GM18951 (cell line): ENCODE data around the gene SPOUT1.
"Not testable (repeated sequence)": the region's sequence is repeated elsewhere in the genome, so short reads cannot be mapped to it uniquely, and the experiment has no call there.

Source experiments
- POLR2A ChIP-seq: IDR thresholded peaks from 4 replicates; pipeline ENCODE4 v1.6.1; 2011; ENCODE audit warnings: mild to moderate bottlenecking; ENCODE audit not compliant: insufficient read length, insufficient read depth; ENCODE audit errors: extremely low read depth
- in situ Hi-C: fragments of 300-500 bp; cut with MboI; formaldehyde crosslinking; loops from one replicate; pipeline ENCODE4 v1.12.0; 2022; ENCODE audit warnings: low sequenced_read_pairs, mixed read lengths, inconsistent platforms; ENCODE audit not compliant: unreplicated experiment

SPOUT1 gene

DNA sequence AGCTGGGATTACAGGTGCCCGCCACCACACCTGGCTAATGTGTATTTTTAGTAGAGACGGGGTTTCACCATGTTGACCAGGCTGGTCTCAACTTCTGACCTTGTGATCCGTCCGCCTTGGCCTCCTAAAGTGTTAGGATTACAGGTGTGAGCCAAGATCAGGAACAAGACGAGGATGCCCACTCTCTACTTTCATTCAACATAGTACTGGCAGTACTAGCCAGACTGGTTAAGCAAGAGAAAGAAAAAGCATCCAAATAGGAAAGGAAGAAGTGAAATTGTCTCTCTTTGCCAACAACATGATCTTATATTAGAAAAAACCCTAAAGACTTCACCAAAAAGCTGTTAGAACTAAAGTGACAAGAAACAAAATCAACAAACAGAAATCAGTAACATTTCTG is 18.7 kb downstream of the SPOUT1 start:
- TF ChIP-seq POLR2A: no peak
- in situ Hi-C loops: no loop called here

DNA sequence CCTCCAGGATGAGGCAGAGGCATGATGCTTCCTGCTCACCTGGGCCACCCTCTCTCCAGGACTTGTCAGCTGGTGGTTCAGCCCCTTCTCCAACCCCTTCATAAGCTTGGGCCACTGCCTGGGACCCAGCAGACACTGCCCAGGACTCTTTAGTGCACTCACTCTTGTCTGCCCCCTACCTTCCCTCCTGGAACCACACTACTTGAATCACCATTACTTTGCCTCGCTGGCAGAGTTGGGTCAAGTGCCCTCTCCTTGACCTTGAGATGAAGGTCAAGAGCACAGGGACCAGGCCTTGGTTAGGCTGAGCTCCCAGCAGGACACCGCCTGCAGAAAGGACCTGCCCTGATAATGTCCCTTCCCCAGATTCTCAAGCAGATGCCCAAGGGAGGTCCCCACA is 19.8 kb downstream of the SPOUT1 start:
- in situ Hi-C loops: no loop called here
- no peak for TF ChIP-seq POLR2A

DNA sequence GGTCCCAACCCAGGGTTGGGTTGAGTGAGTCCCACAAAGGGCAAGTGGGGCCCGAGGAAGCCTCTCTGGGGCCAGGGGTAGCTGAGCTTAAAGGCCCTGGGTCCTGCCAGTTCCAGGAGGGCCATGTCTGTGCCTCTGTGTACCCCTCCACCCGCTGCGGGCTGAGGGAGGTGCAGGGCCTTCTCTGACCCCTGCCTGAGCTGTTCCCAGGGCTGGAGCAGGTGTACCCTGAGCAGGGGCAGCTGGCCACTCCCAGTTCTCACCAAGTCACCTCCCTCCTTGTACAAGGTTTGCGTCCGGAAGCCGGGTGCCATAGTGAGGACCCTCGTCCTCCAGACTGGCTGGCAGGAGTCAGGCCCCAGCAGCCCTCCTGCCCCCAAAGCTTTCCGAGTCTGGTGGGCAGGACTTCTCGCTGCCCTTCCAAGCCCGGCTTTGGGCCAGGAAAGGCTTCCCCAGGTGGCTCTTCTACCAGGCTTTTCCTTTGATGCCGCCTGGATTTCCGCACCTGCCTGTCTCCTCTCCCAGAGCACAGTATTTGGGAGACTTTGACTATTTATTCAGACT is 20.5 kb downstream of the SPOUT1 start:
- in situ Hi-C loops: no loop called here
- no peak for TF ChIP-seq POLR2A

DNA sequence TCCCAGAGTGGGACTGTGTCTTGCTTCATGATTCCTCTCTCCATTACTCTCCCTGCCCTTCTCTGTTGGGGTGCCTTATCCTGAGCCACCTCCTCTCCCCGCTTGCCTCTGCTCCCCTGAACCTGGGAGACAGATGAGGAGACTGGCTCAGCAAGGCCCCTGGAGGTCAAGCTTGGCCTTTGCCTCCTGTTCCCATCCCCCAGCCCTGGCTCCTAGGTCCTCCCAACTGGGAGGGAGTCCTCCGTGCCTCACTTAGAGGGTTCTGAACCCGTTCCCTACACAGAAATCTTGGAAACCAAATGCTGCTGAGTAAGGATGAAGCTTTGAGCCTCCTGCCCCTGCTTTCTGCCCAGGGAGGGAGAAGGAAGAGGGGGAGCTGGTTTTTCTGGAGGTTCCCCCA is 21.1 kb downstream of the SPOUT1 start:
- in situ Hi-C loops: no loop called here
- no peak for TF ChIP-seq POLR2A

DNA sequence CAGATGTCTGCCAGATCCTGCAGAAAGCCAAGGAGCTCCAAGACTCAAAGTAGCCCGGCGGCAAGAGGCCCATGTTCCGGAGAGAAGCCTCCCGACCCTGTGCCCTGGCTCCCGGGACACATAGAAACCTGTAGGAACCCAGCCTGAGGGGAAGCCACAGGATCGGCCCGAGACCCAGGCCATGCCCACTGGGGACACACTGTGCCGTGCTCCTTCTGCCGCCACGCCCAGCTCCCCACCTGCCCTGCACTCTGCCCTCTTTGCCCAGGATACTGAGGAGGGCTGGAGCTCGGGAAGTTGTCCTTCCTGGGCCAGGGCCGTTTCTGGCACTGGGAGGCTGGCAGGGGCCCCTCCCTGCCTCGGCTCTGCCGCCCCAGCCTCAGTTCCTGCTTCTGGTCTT is 21.8 kb downstream of the SPOUT1 start:
- TF ChIP-seq POLR2A: no peak
- in situ Hi-C loops: no loop called here

DNA sequence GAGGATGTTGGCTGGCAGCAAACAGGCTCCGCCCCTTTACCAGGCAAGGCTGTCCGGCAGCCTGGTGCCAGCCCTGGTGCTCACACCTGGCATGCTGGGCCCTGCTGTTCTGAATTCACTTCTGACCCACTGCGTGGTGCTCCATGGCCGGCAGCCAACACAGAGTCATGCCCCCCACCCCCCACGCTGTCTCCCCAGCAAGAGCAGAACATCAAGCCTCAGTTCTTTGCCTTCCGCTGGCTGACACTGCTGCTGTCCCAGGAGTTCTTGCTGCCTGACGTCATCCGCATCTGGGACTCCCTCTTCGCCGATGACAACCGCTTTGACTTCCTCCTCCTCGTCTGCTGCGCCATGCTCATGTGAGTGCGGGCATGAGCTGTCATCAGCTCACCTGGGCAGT is 23.9 kb downstream of the SPOUT1 start:
- in situ Hi-C loops: no loop called here
- no peak for TF ChIP-seq POLR2A

DNA sequence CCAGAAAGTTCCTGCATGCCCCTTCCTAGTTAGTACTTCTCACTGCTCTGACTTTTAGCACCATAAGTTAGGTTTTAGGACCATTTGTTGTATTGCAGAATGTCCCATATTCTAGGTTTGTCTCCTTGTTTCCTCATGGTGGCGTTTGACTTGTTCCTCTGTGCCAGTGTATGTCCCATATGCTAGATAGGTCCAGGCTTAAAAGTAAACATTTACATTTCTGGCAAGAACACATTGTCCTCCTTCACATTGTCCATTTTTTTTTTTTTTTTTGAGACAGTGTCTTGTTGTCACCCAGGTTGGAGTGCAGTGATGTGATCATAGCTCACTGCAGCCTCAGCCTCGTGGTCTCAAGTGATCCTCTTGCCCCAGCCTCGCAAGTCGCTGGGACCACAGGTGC is 27.1 kb downstream of the SPOUT1 start:
- no peak for TF ChIP-seq POLR2A

DNA sequence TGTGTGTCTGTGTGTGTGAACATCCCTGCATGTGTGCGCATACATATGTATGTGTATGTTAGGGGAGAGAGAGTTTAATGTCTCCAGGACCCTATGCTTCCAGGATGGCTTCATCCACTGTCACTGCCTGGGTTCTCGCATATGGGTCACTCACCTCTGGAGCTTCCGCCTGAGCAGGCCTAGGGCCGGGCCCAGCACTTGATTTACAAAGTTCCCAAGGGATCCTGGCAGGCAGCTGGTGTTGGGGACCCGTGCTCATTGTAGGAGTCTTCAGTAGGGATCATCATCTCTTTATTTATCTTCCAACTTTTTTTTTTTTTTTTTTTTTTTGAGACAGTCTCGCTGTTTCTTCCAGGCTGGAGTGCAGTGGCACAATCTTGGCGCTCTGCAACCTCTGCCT is 29.5 kb downstream of the SPOUT1 start:
- in situ Hi-C loops: no loop called here
- TF ChIP-seq POLR2A: no peak

More for the DNA sequence above, 27.1 kb downstream of the SPOUT1 start:
- in situ Hi-C loops: no loop called here

DNA sequence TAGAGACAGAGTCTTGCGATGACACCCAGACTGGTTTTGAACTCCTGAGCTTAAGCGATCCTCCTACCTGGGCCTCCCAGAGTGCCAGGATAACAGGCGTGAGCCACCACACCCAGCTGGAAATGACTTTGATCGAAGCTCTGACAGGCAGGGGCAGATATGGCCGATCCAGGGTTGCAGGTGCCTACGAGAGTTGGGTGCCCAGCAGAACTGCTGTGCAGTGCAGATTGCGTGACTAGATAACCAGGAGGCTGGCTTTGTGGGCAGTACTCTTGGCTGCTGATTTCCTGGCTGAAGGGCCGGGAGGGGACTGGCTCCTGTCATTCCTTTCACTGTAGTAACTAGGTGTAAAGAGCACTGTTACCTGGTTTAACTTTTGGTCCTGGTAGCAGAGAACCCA is 30.7 kb downstream of the SPOUT1 start:
- in situ Hi-C loops: no loop called here
- TF ChIP-seq POLR2A: no peak

DNA sequence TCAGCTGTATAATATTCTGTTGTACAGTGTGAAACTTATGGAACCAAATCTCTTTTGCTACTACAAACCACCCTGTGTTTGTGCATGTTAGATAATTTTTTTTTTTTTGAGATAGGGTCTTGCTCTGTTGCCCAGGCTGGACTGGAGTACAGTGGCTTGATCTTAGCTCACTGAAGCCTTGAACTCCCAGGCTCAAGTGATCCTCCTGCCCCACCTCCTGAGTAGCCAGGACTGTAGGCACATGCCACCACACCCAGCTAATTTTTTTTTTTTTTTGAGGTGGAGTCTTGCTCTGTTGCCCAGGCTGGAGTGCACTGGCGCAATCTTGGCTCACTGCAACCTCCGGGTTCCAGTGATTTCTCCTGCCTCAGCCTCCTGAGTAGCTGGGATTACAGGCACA is 34.6 kb downstream of the SPOUT1 start:
- in situ Hi-C loops: not testable (repeated sequence)

DNA sequence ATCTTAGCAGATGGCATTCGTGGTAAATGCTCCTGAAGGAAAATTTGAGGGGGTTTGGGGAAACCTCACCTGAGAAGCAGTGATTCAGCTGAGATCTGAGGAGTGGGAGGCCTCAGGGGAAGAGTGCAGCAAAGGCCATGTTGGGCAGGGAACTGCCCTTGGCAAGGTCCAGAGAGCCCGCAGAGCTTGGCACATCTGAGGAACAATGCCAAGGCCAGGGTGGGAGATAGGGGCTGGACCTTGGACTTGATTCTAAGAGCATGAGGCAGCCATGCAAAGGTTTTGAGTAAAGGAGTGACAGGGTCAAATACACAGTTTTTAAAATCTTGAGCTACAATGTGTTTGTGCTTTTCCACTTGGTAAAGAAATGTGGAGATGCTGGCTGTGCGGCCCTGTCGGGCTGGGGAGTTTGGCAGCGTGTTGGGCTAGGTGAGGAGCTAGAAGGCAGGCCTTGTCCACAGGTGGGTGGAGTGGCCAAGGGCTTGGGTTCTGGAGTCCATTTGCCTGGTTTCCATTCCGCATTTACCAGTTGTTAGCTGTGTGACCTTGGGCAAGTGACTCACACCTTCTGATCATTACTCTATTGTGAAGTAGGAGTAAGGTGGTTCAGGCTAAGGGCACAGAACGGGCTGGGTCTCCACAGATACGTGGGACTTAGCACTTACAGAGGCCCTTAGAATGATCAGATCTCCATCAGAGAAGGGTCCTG is 36.5 kb downstream of the SPOUT1 start:
- no peak for TF ChIP-seq POLR2A
- in situ Hi-C loops: no loop called here

DNA sequence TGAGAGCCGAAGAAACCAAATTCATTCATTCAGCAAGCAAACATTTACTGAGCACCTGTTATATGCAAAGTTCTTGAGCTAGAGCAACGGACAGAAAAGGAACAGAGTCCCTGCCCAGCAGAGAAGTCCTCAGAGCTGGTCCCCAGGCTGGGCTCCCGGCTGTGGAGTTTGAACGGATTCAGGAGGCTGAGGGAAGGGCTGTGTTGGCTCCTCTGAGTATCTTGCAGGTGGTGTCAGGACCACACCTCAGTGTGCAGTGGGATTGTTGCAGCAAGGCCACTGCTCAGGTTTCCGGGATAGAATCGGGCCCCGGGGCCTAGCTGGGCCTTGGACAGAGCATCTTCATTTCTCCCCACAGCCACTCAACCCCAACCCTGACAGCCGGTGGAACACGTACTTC is 37.5 kb downstream of the SPOUT1 start:
- TF ChIP-seq POLR2A: no peak
- in situ Hi-C loops: no loop called here

DNA sequence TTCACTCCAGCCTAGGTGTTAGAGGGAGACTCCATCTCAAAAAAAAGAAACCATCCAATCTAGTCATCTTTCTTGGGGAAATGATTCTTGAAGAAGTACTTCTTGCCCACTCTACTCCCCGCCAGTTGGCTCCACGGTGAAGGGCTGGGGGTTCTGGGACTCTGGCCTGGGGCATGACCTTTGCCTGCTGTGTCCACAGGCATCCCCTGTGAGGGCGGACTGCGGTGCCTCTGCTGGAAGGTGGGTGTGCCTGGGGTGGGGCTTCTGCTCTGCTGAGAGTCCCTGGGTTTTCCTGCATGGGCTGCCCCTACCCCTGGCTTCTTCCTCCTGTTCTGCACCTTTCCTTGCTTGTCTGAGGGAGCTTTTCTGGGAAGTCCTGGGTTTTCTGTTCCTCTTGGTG is 39.1 kb downstream of the SPOUT1 start:
- TF ChIP-seq POLR2A: no peak

DNA sequence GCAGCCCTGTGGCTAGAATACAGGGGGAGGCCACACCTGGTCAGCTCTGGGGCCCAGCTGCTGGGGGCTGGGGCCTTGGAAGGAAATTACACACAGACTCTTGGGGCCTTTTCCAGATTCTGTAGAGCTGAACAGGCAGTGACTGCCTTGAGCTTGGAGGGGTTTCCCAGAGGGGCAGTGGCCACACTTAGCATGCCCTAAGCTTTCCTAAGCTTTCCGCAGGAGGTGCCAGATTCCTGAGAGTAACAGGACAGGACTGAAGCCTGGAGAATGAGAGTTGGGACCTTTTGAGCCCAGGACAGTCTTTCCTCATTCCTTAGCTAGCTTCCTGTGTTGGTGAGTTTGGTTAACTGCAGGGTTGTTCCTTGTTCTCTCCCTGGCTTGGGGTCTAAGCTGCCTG is 41.1 kb downstream of the SPOUT1 start:
- in situ Hi-C loops: no loop called here
- TF ChIP-seq POLR2A: no peak

More for the DNA sequence above, 39.1 kb downstream of the SPOUT1 start:
- in situ Hi-C loops: no loop called here
